Dermis blood vessel endothelial cell (primary cell): ENCODE results near the gene AP1G1. TPM values are rescaled to one million over a fixed set of nuclear protein-coding genes. Genes with fewer than 3 reads are reported as not detected.

Source experiments
- DNase-seq: peaks from one replicate; pipeline ENCODE4 v3.0.0; 2010
- total RNA-seq: library from RNA; depleted of rRNA; stranded (reverse); fragments of >200 nt; gene quantifications from 2 replicates; pipeline ENCODE4 v1.2.3, GENCODE V29; 2014

Gene AP1G1
- total RNA-seq, 1 donor from 2014 or later: 69.1 TPM

GRCh38 chr16:71754108-71754507 lies 54.5 kb downstream of the AP1G1 start:
- DNase-seq: no peak

GRCh38 chr16:71748226-71748625 lies 60.4 kb downstream of the AP1G1 start:
- no peak for DNase-seq

GRCh38 chr16:71746442-71747046 lies 62.1 kb downstream of the AP1G1 start:
- peak; percentile 65 for DNase-seq

- DNase-seq: no peak
Measured at GRCh38 chr16:71738855-71739254, 69.8 kb downstream of the AP1G1 start.

- no peak for DNase-seq
Measured at GRCh38 chr16:71737501-71737900, 71.1 kb downstream of the AP1G1 start.

GRCh38 chr16:71734511-71734910 lies 74.1 kb downstream of the AP1G1 start:
- DNase-seq: no peak

GRCh38 chr16:71732587-71732986 lies 76.0 kb downstream of the AP1G1 start:
- no peak for DNase-seq

- no peak for DNase-seq
Measured at GRCh38 chr16:71727551-71728324, 80.9 kb downstream of the AP1G1 start.

- DNase-seq: no peak
Measured at GRCh38 chr16:71726476-71727315, 81.9 kb downstream of the AP1G1 start.

- DNase-seq: no peak
Measured at GRCh38 chr16:71724320-71724751, 84.3 kb downstream of the AP1G1 start, which contains the start of gene PHLPP2. TSS of gene PHLPP2 (minus strand) at chr16:71724701. CDS start at chr16:71714795, 9,906 bp downstream.

- DNase-seq: peak; percentile 76
Measured at GRCh38 chr16:71723537-71724319, 84.9 kb downstream of the AP1G1 start.

- peak; percentile 69 for DNase-seq
Measured at GRCh38 chr16:71722801-71723536, 85.7 kb downstream of the AP1G1 start.

GRCh38 chr16:71721066-71721740 lies 87.4 kb downstream of the AP1G1 start:
- no peak for DNase-seq

- DNase-seq: no peak
Measured at GRCh38 chr16:71712501-71712900, 96.1 kb downstream of the AP1G1 start.

GRCh38 chr16:71711789-71712188 lies 96.8 kb downstream of the AP1G1 start:
- no peak for DNase-seq

GRCh38 chr16:71709229-71709781 lies 99.3 kb downstream of the AP1G1 start:
- DNase-seq: peak; percentile 39

GRCh38 chr16:71708696-71709095 lies 99.9 kb downstream of the AP1G1 start:
- DNase-seq: no peak

GRCh38 chr16:71707199-71707598 lies 101.4 kb downstream of the AP1G1 start:
- no peak for DNase-seq

- no peak for DNase-seq
Measured at GRCh38 chr16:71706046-71706445, 102.6 kb downstream of the AP1G1 start.

GRCh38 chr16:71703333-71703732 lies 105.3 kb downstream of the AP1G1 start:
- no peak for DNase-seq

- no peak for DNase-seq
Measured at GRCh38 chr16:71700831-71701230, 107.8 kb downstream of the AP1G1 start.
